Measurements from ENCODE around the gene SEPTIN11. TPM values are rescaled to one million over a fixed set of nuclear protein-coding genes. Genes with fewer than 3 reads are reported as not detected.

SEPTIN11 gene
- total and polyA plus RNA-seq, 2 of the 8 experiments (the other 6 are each of a cell fraction or from before 2014, with no cell fraction given): 32.2 to 110 TPM

GRCh38 chr4:76984788-76985211 is 35.2 kb downstream of the SEPTIN11 start:
- Histone ChIP-seq H2BK5ac (ENCODE audit: low read depth, low read length) (no peak overlapping the region), H3K18ac (ENCODE audit: extremely low read depth, low read length) (no peak overlapping the region), H2BK15ac (ENCODE audit: low read length) (no peak overlapping the region), H3K9ac (replicated peaks in 1 of 4; ENCODE audit: extremely low read depth in 1 of 4, low read depth in 3 of 4, low read length in 3 of 4) (no peak overlapping the region), H3K4ac (replicated peaks; ENCODE audit: insufficient read length, low read depth, low read length) (no peak overlapping the region), H4K91ac (replicated peaks; ENCODE audit: insufficient read length, low read length) (no peak overlapping the region), H3K36me3 (ENCODE audit: control insufficient read depth in 2 of 4, insufficient read depth in 4 of 4, low read length in 3 of 4) (no peaks in the 10 kb centered on the region), H2BK20ac (ENCODE audit: low read length) (no peak overlapping the region), H3K27me3 (replicated peaks in 1 of 4; ENCODE audit: control insufficient read depth in 3 of 4, extremely low read depth in 1 of 4, insufficient read depth in 3 of 4, low read length in 3 of 4) (no peaks in the 10 kb centered on the region), H4K5ac (ENCODE audit: insufficient read length, low read depth, low read length) (no peak overlapping the region), H4K20me1 (replicated peaks in 1 of 2; ENCODE audit: control insufficient read depth in 1 of 2, insufficient read depth in 2 of 2, low read length in 2 of 2) (peaks cover 0 to 2% of the 10 kb centered on the region in 2 experiments), H3K27ac (ENCODE audit: low read depth, low read length) (no peak overlapping the region), H3K9me3 (ENCODE audit: insufficient read depth in 2 of 2, low read depth in 1 of 2, low read length in 1 of 2) (no peaks in the 10 kb centered on the region), H3K4me3 (ENCODE audit: extremely low read depth in 1 of 4, insufficient read depth in 2 of 4, low read depth in 3 of 4, low read length in 4 of 4) (no peak overlapping the region), H2BK12ac (ENCODE audit: low read depth, low read length) (no peak overlapping the region), H2BK120ac (replicated peaks; ENCODE audit: low read depth, low read length) (no peak overlapping the region), H3K4me2 (ENCODE audit: insufficient read depth in 1 of 2, low read depth in 2 of 2, low read length in 2 of 2) (no peak overlapping the region), H4K8ac (ENCODE audit: extremely low read depth, insufficient read depth, low read length) (no peak overlapping the region), H3K56ac (replicated peaks; ENCODE audit: insufficient read length, low read depth, low read length) (no peak overlapping the region), H3K4me1 (replicated peaks in 1 of 4; ENCODE audit: control insufficient read depth in 3 of 4, insufficient read depth in 4 of 4, low read length in 3 of 4) (peaks cover 3 to 17% (median 9%) of the 10 kb centered on the region in 4 experiments; a peak in 5 of 7 replicates), H3K14ac (ENCODE audit: insufficient read length) (no peak overlapping the region), H3K23me2 (ENCODE audit: low read depth, low read length) (no peaks in the 10 kb centered on the region), H2AK5ac (ENCODE audit: low read depth, low read length) (no peak overlapping the region; the same call in 1 of the 2 replicates), H3K79me2 (ENCODE audit: control insufficient read depth in 1 of 2, insufficient read depth in 2 of 2, low read length in 2 of 2) (peaks cover 0 to 41% of the 10 kb centered on the region in 2 experiments; a peak in 3 of 4 replicates), H3K23ac (ENCODE audit: insufficient read length) (no peak overlapping the region), H2AFZ (ENCODE audit: low read length) (no peak overlapping the region), H3K79me1 (ENCODE audit: low read depth, low read length) (peaks cover 2% of the 10 kb centered on the region)
- 86% methylated on average over 7 of the region's 7 CpGs; no CpG with 5 or more reads in 1 of the 2 experiments for WGBS, 2 experiments (ENCODE audit: extremely low coverage in 1 of 2, insufficient coverage in 1 of 2, insufficient read length in 1 of 2, insufficient replicate concordance in 2 of 2, low coverage in 1 of 2, low lambda C conversion rate in 2 of 2, missing lambda C conversion rate in 1 of 2)
- POLR2A ChIA-PET (ENCODE audit: partially characterized antibody): interaction anchor here (0.8 kb wide), 1 partner anchor 8 kb away, joined by 3 read pairs; no protein-coding TSS in a partner anchor
- CTCF ChIA-PET (ENCODE audit: partially characterized antibody): interaction anchor here (0.7 to 2.3 kb wide), 3 partner anchors 12 to 116 kb away, joined by 4 to 6 read pairs (median 5); no protein-coding TSS in a partner anchor
- DNase-seq (ENCODE audit: low read depth in 1 of 2, low spot score in 2 of 2): no peak
- no peak for FAIRE-seq
- no peak for TF ChIP-seq RNF2 (IDR thresholded peaks at IDR 0.05; ENCODE audit: borderline replicate concordance, low read depth, low read length, missing control alignments, poor library complexity, severe bottlenecking)
- no peak for TF ChIP-seq CHD1 (IDR thresholded peaks at IDR 0.05; ENCODE audit: low read depth, low read length)
- no peak for TF ChIP-seq HDAC2 (IDR thresholded peaks at IDR 0.05; ENCODE audit: borderline replicate concordance in 1 of 2, low read depth in 2 of 2, low read length in 2 of 2)
- TF ChIP-seq POLR2AphosphoS5 (IDR thresholded peaks at IDR 0.05; ENCODE audit: low read depth, low read length): no peak
- no peak for TF ChIP-seq TBP (IDR thresholded peaks at IDR 0.05; ENCODE audit: low read depth, low read length)
- no peak for TF ChIP-seq KDM5A (IDR thresholded peaks at IDR 0.05; ENCODE audit: low read length)
- no peak for TF ChIP-seq ASH2L (IDR thresholded peaks at IDR 0.05; ENCODE audit: low read length)
- no peak for TF ChIP-seq EP300 (IDR thresholded peaks at IDR 0.05; ENCODE audit: borderline replicate concordance in 1 of 2, low read depth in 2 of 2, low read length in 2 of 2)
- no peak for TF ChIP-seq BRCA1 (IDR thresholded peaks at IDR 0.05; ENCODE audit: low read depth, low read length)
- no peak for TF ChIP-seq POU5F1 (IDR thresholded peaks at IDR 0.05; ENCODE audit: low read depth, low read length)
- no peak for TF ChIP-seq GABPA (IDR thresholded peaks at IDR 0.05; ENCODE audit: borderline replicate concordance, insufficient read depth, low read length)
- TF ChIP-seq, protein P1, sequence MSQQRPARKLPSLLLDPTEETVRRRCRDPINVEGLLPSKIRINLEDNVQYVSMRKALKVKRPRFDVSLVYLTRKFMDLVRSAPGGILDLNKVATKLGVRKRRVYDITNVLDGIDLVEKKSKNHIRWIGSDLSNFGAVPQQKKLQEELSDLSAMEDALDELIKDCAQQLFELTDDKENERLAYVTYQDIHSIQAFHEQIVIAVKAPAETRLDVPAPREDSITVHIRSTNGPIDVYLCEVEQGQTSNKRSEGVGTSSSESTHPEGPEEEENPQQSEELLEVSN (IDR thresholded peaks at IDR 0.05): no peak
- no peak for TF ChIP-seq POLR2A (IDR thresholded peaks at IDR 0.05; ENCODE audit: control extremely low read depth in 1 of 2, low read depth in 2 of 2, low read length in 2 of 2)
